ENCODE results near the gene FIG4. TPM values are rescaled to one million over a fixed set of nuclear protein-coding genes. Genes with fewer than 3 reads are reported as not detected.

The FIG4 gene
- total RNA-seq, 1 donor from 2014 or later, result 15.4 TPM

- DNase-seq, result no peak
- Mint-ChIP-seq H3K9me3 (ENCODE audit: unreplicated experiment) (no peaks in the 10 kb centered on the region), H3K4me3 (ENCODE audit: unreplicated experiment) (no peak overlapping the region), H3K27ac (ENCODE audit: unreplicated experiment) (no peak overlapping the region), H3K4me1 (ENCODE audit: low read depth, unreplicated experiment) (peaks cover 11% of the 10 kb centered on the region), H3K36me3 (ENCODE audit: unreplicated experiment) (peaks cover 6% of the 10 kb centered on the region), H3K27me3 (ENCODE audit: unreplicated experiment) (peaks cover 2% of the 10 kb centered on the region)
- no peak for TF ChIP-seq CTCF (IDR thresholded peaks at IDR 0.05; ENCODE audit: partially characterized antibody, unreplicated experiment)
These were observed 45.4 kb downstream of the FIG4 start for GRCh38 chr6:109736273-109737025.

DNA sequence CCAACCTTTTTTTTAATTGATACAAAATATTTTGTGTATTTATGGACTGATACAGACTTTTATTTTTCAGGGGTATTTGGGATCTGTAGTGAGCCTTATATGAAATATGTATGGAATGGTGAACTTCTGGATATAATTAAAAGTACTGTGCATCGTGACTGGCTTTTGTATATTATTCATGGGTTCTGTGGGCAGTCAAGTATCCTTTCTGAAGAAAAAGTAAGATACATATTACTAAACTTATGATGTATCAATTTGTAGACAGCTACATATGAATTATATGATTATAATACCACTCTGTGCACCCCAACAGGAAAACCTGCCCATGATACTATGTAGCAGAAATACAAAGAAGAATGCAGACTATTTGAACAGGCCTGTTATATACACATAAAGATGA lies 47.2 kb downstream of the FIG4 start:
- H3K4me1 Mint-ChIP-seq (ENCODE audit: low read depth, unreplicated experiment), result peaks cover 11% of the 10 kb centered on the region
- peaks cover 2% of the 10 kb centered on the region for H3K27me3 Mint-ChIP-seq (ENCODE audit: unreplicated experiment)
- TF ChIP-seq CTCF (IDR thresholded peaks at IDR 0.05; ENCODE audit: partially characterized antibody, unreplicated experiment), result no peak
- H3K4me3 Mint-ChIP-seq (ENCODE audit: unreplicated experiment), result no peak overlapping the region
- H3K27ac Mint-ChIP-seq (ENCODE audit: unreplicated experiment), result no peak overlapping the region
- H3K9me3 Mint-ChIP-seq (ENCODE audit: unreplicated experiment), result no peaks in the 10 kb centered on the region
- DNase-seq, result no peak
- peaks cover 6% of the 10 kb centered on the region for H3K36me3 Mint-ChIP-seq (ENCODE audit: unreplicated experiment)

- Mint-ChIP-seq H3K27me3 (ENCODE audit: unreplicated experiment) (peaks cover 2% of the 10 kb centered on the region), H3K27ac (ENCODE audit: unreplicated experiment) (no peak overlapping the region), H3K4me3 (ENCODE audit: unreplicated experiment) (no peak overlapping the region), H3K4me1 (ENCODE audit: low read depth, unreplicated experiment) (peaks cover 11% of the 10 kb centered on the region), H3K9me3 (ENCODE audit: unreplicated experiment) (no peaks in the 10 kb centered on the region), H3K36me3 (ENCODE audit: unreplicated experiment) (peaks cover 6% of the 10 kb centered on the region)
- TF ChIP-seq CTCF (IDR thresholded peaks at IDR 0.05; ENCODE audit: partially characterized antibody, unreplicated experiment), result no peak
- DNase-seq, result no peak
These were observed 47.6 kb downstream of the FIG4 start for GRCh38 chr6:109738667-109739066.

GRCh38 chr6:109739686-109740085 lies 48.6 kb downstream of the FIG4 start:
- Mint-ChIP-seq H3K4me3 (ENCODE audit: unreplicated experiment) (no peak overlapping the region), H3K4me1 (ENCODE audit: low read depth, unreplicated experiment) (peaks cover 11% of the 10 kb centered on the region), H3K27ac (ENCODE audit: unreplicated experiment) (no peak overlapping the region), H3K27me3 (ENCODE audit: unreplicated experiment) (peaks cover 2% of the 10 kb centered on the region), H3K9me3 (ENCODE audit: unreplicated experiment) (no peaks in the 10 kb centered on the region), H3K36me3 (ENCODE audit: unreplicated experiment) (peaks cover 6% of the 10 kb centered on the region)
- TF ChIP-seq CTCF (IDR thresholded peaks at IDR 0.05; ENCODE audit: partially characterized antibody, unreplicated experiment), result no peak
- DNase-seq, result no peak

DNA sequence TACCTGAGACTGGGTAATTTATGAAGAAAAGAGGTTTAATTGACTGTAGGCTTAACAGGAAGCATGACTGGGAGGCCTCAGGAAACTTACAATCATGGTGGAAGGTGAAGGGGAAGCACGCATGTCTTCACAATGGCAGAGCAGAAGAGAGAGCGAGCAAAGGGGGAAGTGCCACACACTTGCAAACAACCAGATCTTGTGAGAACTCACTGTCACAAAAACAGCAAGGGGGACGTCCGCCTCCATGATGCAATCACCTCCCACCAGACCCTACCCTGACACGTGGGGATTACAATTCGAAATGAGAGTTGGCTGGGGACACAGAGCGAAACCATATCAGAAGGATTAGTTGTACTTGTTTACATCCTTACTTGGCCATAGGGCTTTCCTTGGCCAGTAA lies 49.7 kb downstream of the FIG4 start:
- no peak for TF ChIP-seq CTCF (IDR thresholded peaks at IDR 0.05; ENCODE audit: partially characterized antibody, unreplicated experiment)
- no peak overlapping the region for H3K27ac Mint-ChIP-seq (ENCODE audit: unreplicated experiment)
- no peaks in the 10 kb centered on the region for H3K9me3 Mint-ChIP-seq (ENCODE audit: unreplicated experiment)
- H3K4me1 Mint-ChIP-seq (ENCODE audit: low read depth, unreplicated experiment), result peaks cover 11% of the 10 kb centered on the region
- H3K4me3 Mint-ChIP-seq (ENCODE audit: unreplicated experiment), result no peak overlapping the region
- DNase-seq, result no peak
- H3K27me3 Mint-ChIP-seq (ENCODE audit: unreplicated experiment), result peaks cover 2% of the 10 kb centered on the region
- H3K36me3 Mint-ChIP-seq (ENCODE audit: unreplicated experiment), result peaks cover 6% of the 10 kb centered on the region

Measured in glutamatergic neuron (in vitro differentiated cells).